ENCODE results near the gene ANTXR2. TPM values are rescaled to one million over a fixed set of nuclear protein-coding genes. Genes with fewer than 3 reads are reported as not detected.
"Not testable (repeated sequence)": the region's sequence is repeated elsewhere in the genome, so short reads cannot be mapped to it uniquely, and the experiment has no call there.

ANTXR2 gene
- total RNA-seq, 1 donor from 2014 or later: 12.6 TPM

DNA sequence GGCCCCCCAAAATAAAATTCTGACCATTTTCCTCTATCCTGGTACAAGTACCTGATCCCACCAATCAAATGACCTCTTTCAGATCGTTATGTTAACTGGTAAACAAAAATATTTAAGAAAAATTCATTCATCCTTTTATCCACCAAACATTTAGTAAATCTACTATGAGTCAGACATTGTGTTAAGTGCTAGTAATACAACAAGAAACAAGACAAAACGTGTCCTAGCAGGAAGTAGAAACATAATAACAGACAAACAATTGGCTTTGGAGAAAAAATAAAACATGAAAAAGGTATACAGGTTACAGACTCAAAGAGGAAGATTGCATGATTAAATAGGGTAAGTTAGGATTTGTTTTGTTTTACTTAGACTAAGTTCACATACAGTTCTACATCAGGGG is 43.7 kb downstream of the ANTXR2 start:
- no peak for DNase-seq (ENCODE audit: low spot score in 2 of 2)
- FAIRE-seq: no peak

DNA sequence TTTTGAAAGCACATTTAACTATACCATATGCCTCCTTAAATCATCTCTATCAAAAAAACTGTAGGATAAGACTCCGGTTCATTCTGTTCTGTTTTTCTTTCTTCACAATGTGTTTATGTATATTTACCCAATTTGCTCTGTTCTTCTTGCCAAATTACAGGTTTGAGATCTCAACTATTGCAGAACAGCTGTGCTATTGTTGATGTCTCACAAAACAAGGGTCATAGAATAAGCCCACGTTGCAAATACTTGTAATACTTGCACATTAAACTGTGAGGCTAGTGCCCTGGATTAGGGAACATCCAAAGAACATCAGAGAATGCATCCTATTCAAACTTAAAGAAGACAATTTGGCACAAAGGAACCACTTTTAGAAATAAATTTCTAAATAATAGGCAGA is 45.4 kb downstream of the ANTXR2 start:
- no peak for FAIRE-seq
- DNase-seq (ENCODE audit: low spot score in 2 of 2): no peak

DNA sequence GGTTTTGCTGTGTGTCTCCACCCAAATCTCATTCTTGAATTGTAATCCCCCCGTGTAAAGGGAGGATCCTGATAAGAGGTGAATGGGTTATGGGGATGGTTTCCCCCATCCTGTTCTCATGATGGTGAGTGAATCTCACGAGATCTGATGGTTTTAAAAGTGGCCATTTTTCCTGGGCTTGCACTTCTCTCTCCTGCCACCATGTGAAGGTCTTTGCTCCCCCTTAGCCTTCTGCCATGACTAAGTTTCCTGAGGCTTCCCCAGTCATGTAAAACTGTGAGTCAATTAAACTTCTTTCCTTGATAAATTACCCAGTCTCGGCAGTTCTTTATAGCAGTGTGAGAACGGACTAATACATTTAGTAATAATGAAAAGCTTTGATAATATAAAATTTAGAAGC is 46.9 kb downstream of the ANTXR2 start:
- FAIRE-seq: no peak
- no peak for DNase-seq (ENCODE audit: low spot score in 2 of 2)

DNA sequence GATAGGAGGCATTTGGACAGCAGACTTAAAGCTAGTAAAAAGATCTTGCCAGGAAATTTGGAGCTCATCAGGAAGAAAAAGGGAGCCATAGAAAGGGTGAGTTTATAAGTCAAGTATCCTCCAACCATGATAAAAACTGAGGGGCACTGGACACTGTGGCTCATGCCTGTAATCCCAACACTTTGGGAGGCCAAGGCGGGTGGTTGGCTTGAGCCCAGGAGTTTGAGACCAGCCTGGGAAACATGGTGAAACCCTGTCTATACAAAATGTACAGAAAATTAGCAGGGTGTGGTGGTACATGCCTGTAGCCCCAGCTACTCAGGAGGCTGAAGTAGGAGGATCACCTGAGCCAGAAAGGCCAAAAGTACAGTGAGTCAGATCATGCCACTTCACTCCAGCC is 48.7 kb downstream of the ANTXR2 start:
- DNase-seq (ENCODE audit: low spot score in 2 of 2) (no peak), FAIRE-seq (no peak)

DNA sequence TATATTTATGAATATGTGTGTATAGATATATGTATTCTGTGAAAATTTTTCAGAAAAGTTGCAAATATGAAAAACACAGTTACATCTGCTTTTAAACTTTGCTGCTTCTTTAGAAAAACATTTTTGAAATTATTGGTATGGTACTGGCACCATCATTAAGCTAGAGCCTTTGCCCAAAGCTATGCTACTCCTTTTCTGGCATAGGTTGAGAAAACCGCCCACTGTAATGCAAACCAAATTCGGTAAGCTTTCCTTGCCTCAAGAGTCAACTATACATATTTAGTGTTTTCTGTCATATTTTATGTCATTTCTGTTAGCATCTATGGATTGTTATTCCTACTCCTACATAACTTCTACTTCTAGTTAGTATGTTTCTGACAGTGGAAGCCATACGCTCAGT is 50.7 kb downstream of the ANTXR2 start:
- no peak for FAIRE-seq

DNA sequence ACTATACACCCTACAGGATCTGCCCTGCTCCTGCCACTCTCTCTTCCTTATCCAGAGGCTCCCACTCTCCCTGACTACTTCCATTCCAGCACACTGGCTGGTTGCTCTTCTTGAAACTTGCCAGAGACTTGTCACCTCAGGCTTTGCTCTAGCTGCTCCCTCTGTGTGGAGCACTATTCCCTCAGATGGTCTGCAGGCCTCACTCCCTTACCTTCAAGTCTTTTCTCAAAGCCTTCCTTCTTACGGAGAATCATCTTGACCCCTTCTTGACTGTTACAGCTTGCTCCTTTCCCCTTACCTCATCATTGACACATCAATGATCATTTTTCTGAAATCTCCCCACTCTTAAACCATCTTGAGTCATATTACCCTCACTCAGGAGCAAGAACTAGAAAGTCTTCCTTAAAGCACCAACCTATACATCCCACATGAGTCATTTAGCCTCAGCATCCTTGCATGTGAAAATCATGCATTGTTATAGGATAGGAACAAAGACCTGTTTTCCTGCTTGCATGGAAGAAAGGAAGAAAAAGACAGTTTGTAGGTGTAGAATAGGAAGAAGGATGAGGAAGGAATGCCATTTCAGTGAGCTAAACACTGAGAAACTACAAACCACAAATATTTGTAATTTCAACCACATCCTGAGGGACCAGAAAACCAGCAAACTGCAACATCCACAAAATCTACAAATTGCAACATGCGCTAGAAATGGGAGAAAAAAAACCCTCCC is 55.7 kb downstream of the ANTXR2 start:
- FAIRE-seq (no peak), DNase-seq (ENCODE audit: low spot score in 2 of 2) (no peak)

More for the DNA sequence above, 50.7 kb downstream of the ANTXR2 start:
- DNase-seq (ENCODE audit: low spot score in 2 of 2): no peak

DNA sequence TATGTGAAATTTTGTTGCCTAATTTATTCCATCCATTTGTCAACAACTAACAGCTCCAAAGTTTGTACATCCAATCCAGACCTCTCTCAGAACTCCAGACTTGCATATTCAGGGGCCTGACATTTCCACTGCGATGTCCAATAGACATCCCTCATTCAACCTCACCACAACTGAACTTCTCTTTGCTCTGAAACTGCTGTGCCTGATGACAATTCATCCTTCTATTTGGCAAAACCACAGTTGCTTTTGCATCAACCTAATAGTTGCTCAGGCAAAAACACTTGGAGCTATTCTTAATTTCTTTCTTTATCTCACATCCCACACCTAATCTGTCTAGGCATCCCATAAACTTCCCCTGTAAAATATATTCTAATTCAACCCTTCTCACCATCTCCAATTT is 56.5 kb downstream of the ANTXR2 start:
- DNase-seq (ENCODE audit: low spot score in 2 of 2): no peak
- FAIRE-seq: no peak

DNA sequence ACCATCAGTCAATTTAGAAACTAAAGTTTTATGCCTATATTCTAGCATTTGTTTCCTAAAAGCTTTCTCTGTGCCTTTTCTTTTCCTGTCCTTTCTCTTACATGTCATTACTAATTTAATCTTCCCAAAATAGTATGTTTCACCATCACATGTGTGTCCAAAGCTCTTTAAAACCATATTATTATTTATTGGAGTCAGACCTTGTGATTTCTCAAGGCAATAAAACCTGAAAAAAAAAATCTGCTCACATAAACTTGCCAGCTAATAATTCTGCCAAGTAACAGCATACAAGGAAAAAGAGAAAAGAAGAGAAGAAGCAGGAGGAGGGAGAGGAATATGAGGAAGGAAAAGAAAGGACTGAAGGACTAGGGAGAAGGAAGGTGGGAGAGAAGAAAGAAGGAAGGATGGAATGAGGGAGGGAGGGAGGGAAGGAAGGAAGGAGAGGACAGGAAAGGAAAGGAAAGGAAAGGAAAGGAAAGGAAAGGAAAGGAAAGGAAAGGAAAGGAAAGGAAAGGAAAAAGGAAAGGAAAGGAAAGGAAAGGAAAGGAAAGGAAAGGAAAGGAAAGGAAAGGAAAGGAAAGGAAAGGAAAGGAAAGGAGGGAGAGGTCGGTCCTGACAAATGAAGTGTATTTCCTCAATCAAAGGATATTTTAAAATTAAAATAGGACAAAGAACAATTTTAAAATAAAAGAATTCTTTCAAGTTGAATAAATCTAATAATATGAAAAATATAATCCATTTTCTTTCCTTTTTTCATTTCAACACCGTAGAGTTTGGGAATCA is 57.4 kb downstream of the ANTXR2 start:
- no peak for DNase-seq (ENCODE audit: low spot score in 2 of 2)
- FAIRE-seq: no peak

DNA sequence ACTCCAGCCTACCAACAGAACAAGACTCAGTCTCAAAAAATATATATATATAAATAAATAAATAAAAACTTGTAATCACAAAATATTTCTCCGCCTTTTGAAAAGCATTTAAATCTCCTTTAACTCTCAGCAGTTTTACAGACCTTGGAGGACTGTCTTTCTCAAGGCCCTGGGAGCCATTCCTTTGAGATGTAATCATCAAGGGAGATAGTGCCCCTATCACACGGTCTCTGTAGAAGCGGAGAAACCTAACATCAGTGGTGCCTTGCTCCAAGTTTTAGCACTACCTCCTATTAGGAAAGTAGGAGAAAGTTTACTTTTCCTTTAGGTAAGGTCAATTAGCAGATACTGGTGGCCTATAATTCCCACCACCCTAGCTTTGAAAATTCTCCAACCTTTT is 58.5 kb downstream of the ANTXR2 start:
- no peak for FAIRE-seq
- no peak for DNase-seq (ENCODE audit: low spot score in 2 of 2)

DNA sequence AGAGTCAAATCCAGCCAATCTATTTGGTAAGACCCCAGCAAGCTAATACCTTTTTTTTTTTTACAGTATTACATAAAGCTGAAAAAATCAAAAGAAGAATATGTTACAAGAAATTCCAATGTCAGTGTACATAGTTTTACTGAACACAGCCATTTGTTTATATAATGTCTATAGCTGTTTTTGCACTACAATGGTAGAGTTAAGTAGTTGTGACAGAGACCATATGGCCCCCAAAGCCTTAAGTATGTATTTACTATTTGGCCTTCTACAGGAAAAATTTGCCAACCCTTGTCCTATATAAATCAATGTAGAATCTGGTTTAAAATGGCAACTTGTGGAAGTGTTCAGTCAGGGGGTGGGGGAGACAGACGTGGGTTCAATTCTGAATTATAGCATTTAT is 60.7 kb downstream of the ANTXR2 start:
- no peak for FAIRE-seq
- no peak for DNase-seq (ENCODE audit: low spot score in 2 of 2)

DNA sequence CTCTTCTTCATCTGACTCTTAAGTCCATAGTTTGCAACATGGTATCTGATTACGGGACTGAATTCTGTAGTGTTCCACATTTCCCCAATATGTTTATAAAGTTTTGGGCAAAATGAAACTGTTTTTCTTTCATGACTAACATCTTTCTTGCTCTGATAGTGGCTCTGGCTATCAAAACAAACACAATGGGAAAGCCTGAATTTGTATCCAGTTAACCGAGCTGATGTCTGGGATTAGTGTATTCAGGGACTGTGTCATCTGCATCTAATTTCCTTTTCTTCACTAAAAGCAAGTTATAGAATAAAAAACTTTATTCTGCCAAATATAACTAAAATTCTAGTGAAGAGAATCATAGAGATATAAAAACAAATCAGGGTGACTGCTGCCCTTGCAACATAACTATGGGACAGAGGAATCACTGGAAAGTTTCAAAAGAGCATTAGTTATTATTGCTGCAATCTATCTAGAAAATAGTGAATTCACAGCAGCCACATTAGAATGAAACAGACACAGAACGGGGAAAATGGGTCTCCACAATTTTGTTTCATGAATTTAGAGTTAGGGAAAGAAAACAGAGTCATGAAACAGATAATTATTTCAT is 61.3 kb downstream of the ANTXR2 start:
- FAIRE-seq (no peak), DNase-seq (ENCODE audit: low spot score in 2 of 2) (no peak)

DNA sequence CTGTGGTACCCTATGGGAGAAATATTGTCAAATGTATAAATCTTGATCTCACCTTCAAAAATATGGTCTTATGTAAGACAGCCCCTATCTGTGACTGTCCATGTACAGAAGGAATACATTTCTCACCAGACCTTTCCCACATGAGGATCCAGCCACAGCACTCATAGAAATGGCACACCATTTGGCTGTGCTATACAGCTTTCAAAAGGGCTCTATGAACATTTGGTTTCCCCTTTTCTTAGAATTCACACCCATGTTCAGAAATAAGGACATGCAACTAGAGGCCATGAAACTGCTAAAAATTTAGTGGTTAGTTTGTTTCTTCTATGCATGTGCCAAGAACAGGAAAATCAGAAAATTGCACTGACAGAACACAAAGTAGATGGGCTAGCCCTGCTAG is 62.7 kb downstream of the ANTXR2 start:
- DNase-seq (ENCODE audit: low spot score in 2 of 2): no peak
- FAIRE-seq: no peak

DNA sequence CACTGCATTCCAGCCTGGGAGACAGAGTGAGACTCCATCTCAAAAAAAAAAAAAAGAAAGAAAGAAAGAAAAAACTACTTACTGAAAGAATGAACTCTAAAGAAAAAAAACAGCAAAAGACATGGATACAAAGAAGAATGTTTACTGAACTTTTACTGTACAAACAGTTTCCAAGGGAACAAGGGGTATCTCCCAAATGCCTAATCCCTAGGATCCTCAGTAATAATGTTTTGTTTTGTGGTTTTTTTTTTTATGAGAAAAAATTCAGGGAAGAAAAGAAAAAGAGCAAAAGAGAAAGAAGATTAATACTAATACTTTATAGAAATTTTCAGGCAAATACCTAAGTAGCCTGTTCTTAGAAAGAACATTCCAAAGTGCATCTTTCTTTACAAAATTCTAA is 63.2 kb downstream of the ANTXR2 start:
- FAIRE-seq (no peak), DNase-seq (ENCODE audit: low spot score in 2 of 2) (no peak)

DNA sequence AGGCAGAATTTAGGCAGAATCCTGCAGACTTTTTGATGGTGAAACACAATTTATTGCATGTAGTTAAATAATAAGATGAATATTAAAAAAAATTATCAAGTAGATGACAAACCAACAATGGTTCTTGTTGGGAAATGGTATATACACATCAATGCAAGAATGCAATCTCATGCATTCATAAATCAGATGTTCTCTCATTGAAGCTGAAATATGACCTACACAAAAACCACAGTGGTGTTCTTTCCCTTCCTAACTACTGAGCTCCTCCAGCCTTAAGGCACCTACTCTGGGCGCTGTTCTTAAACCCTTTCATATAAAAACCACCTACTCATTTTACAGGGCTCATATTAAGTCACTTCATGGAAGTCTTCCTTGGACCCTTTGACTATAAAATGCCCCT is 64.1 kb downstream of the ANTXR2 start:
- DNase-seq (ENCODE audit: low spot score in 2 of 2) (no peak), FAIRE-seq (no peak)

DNA sequence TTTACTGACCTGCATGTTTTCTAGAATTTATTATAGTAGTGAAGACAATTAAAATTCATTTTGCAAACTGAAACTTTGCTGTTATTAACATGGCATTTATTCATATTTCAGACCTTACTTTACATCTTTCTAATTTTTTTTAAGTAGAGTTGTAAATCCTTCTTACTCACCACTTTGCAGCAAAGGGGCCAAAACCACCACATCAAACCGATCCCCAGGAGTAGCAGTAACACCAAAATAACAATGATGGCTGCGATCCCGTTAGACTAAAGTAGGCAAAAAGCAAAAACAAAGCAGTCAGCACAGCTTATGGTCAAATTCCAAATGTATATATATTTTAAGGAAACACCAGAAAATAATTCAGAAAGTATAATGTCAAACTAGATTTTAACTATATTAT is 64.7 kb downstream of the ANTXR2 start:
- DNase-seq (ENCODE audit: low spot score in 2 of 2) (no peak), FAIRE-seq (no peak)

DNA sequence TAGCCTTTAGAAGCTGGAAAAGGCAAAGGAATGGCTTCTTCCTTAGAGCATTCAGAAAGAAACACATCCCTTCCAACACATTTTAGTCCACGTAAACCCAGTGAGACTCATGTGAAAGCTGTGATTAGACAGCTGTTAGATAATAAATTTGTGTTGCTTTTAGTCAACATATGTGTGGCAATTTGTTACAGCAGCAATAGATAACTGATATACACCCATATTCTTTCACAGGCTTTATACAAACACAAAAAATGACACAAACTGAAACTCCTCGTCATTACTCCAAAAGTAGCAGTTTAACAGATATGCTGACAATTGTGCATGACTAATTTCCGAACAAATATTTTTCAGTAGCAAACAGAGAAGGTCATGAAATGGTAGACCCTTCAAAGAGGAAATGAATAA is 65.3 kb downstream of the ANTXR2 start:
- no peak for FAIRE-seq

DNA sequence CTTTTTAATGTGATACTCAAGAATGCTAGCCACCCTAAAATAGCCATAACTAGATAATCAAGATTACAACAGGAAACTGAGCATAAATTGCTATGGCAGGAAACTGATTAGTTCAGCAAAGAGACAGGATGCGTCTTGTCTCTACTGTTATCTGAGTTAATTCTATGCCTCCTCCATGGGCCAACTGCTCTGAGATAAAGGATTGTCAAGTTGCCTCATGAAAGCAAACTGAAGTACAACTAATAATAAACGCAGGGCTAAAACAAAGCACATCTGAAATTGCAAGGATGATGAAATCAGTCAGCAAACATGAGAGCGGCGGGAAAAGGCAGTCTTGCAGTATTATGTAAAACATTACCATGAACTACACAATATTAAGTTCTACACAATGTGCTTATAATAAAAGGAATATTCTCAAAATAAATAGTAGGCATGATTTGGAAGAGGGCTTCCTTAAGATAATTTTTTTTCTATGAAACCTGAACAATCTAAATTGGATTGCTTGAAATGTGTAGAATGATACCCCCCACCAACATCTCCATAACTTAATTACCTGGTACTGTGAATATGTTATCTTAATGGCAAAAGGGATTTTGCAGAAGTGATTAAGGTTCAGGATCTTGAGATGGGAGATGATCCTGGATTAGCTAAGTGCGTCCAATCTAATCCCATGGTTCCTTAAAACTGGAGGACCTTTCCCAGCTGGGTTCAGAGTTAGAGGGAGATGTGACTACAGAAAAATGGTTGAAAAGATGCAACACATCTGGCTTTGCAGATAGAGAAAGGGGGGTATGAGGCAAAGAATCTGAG is 65.9 kb downstream of the ANTXR2 start:
- FAIRE-seq (no peak), DNase-seq (ENCODE audit: low spot score in 2 of 2) (no peak)

More for the DNA sequence above, 65.3 kb downstream of the ANTXR2 start:
- DNase-seq (ENCODE audit: low spot score in 2 of 2): no peak

DNA sequence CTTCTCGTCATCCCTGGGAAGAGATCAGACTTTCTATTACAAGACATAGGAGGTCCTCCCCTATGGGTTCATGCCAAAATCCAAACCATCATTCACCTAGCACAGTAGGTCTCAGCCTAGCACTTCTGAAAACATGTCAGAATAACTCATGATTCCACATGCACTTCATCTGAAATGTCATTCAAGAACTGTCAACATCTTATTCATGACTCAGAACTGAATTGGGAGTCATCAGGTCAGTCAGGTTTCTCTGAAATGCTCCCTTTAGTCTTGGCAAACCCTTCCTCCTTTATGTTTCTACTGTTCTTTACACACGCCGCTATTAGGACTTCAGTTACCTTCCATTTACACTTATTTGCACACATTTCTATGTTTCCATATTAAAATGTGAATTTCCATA is 67.2 kb downstream of the ANTXR2 start:
- FAIRE-seq: no peak
- DNase-seq (ENCODE audit: low spot score in 2 of 2): no peak

DNA sequence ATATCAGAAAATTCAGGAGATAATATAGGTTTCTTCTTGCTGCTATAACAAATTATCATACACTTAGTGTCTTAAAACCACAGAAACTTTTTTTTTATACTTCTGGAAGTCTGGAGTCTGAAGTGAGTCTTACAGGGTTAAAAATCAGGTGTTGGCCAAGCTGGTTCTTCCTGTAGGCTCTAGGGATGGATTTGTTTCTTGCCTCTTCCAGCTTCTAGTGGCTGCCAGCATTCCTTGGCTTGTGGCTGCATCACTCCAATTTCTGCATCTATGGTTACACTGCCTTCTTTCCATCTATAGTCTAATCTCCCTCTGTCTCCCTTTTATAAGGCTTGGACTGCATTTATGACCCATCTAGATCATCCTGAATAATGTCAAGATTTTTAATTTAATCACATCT is 68.7 kb downstream of the ANTXR2 start:
- DNase-seq (ENCODE audit: low spot score in 2 of 2): no peak
- no peak for FAIRE-seq

DNA sequence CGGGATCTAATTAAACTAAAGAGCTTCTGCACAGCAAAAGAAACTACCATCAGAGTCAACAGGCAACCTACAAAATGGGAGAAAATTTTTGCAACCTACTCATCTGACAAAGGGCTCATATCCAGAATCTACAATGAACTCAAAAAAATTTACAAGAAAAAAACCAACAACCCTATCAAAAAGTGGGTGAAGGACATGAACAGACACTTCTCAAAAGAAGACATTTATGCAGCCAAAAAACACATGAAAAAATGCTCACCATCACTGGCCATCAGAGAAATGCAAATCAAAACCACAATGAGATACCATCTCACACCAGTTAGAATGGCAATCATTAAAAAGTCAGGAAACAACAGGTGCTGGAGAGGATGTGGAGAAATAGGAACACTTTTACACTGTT is 70.5 kb downstream of the ANTXR2 start:
- not testable (repeated sequence) for FAIRE-seq

DNA sequence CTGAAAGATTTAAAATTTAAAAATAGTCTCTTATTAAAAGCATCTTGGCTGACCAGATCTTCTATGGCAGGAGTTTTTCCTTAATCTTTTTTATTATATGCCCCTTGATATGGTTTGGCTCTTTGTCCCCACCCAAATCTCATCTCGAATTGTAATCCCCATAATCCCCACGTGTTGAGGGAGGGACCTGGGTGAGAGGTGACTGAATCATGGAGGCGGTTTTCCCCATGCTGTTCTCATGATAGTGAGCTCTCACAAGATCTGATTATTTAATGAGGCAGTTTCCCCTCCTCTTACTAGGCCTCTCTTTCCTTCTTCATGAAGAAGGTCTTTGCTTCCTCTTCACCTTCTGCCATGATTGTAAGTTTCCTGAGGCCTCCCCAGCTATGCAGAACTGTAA is 74.0 kb downstream of the ANTXR2 start:
- not testable (repeated sequence) for FAIRE-seq; DNase-seq (ENCODE audit: low spot score in 2 of 2)

More for the DNA sequence above, 70.5 kb downstream of the ANTXR2 start:
- DNase-seq (ENCODE audit: low spot score in 2 of 2): not testable (repeated sequence)

Measured in frontal cortex (tissue), 4 donors.